Kidney (tissue), 14 donors: ENCODE measurements around the gene RGCC. TPM values are rescaled to one million over a fixed set of nuclear protein-coding genes. Genes with fewer than 3 reads are reported as not detected.

ENCODE experiments used
- DNase-seq, 5 donors: peaks; one replicate each; pipeline ENCODE4 v3.0.0-alpha.2; 2013 to 2020
- FAIRE-seq: peaks from 2 replicates; lab custom pipeline; 2012; peaks lifted over from hg19 to GRCh38; lab: Jason Lieb, UNC
- H3K27ac ChIP-seq, 2 donors: one replicate each; pipeline ENCODE4 v1.7.0; 2013; ENCODE audit warnings: low read depth in 2 of 2, low read length in 2 of 2, inconsistent platforms in 1 of 2
- H3K27me3 ChIP-seq: one replicate; pipeline ENCODE4 v1.7.1; 2013; ENCODE audit warnings: low read length, inconsistent platforms; ENCODE audit not compliant: control insufficient read depth, insufficient read depth
- H3K36me3 ChIP-seq, 3 donors: one replicate each; pipeline versions ENCODE4 v1.7.0 to v1.7.1; 2013; ENCODE audit warnings: low read length in 3 of 3, control low read depth in 1 of 3, inconsistent platforms in 1 of 3; ENCODE audit not compliant: insufficient read depth in 3 of 3, control insufficient read depth in 2 of 3
- H3K4me1 ChIP-seq, 3 donors: one replicate each; pipeline versions ENCODE4 v1.7.0 to v1.7.1; 2013; ENCODE audit warnings: low read length in 3 of 3, inconsistent platforms in 1 of 3, low read depth in 1 of 3; ENCODE audit not compliant: control insufficient read depth in 2 of 3, insufficient read depth in 2 of 3
- H3K4me3 ChIP-seq, 3 donors: one replicate each; pipeline versions ENCODE4 v1.7.0 to v1.8.1; 2013; ENCODE audit warnings: low read length in 3 of 3, control low read depth in 1 of 3, inconsistent platforms in 1 of 3
- H3K9ac ChIP-seq, 3 donors: one replicate each; pipeline versions ENCODE4 v1.7.0 to v1.7.1; 2013; ENCODE audit warnings: low read length in 3 of 3, control low read depth in 1 of 3, inconsistent platforms in 1 of 3
- H3K9me3 ChIP-seq, 3 donors: one replicate each; pipeline versions ENCODE4 v1.7.0 to v1.7.1; 2013; ENCODE audit warnings: low read length in 3 of 3, control low read depth in 1 of 3, inconsistent platforms in 1 of 3; ENCODE audit not compliant: control insufficient read depth in 2 of 3, insufficient read depth in 1 of 3
- intact Hi-C: fragments of 100-400 bp; cut with DNase I; formaldehyde crosslinking; loops from one replicate; pipeline ENCODE4 v1.11.1; 2022
- polyA plus RNA-seq: library from polyadenylated mRNA; stranded (reverse); fragments of 350-450 nt; fragmentation: Illumina TruSeq; extraction: RNeasy Lipid Tissue Mini Kit (QIAGEN cat#74804); gene quantifications from one replicate; pipeline ENCODE4 v1.2.3, GENCODE V29; 2014; ENCODE audit warnings: low read depth, low replicate concordance; ENCODE audit not compliant: insufficient read depth
- total RNA-seq: library from RNA; stranded (reverse); fragmentation: NEBNext Ultra II Directional; extraction: Animal tissue kit (Norgen Biotek cat#: 25700); gene quantifications from one replicate; pipeline ENCODE4 v1.2.1, GENCODE V29; 2021
- TF ChIP-seq, protein P1 (sequence below): IDR thresholded peaks from 3 replicates; pipeline ENCODE4 v1.5.1; 2012; ENCODE audit warnings: mild to moderate bottlenecking, moderate library complexity, borderline replicate concordance; ENCODE audit not compliant: insufficient read depth; ENCODE audit errors: extremely low read depth
- donor health status: control.
- donor health status: control.
- donor health status: control.
- donor health status: control.
- donor health status: control.
- donor health status: DM: yes; HTN: yes; CAD: no.
- donor health status: Normal renal cell carcinoma (clear cell type).

Gene RGCC
- total and polyA plus RNA-seq, 2 donors from 2014 or later = 12.9 to 40.9 TPM

DNA sequence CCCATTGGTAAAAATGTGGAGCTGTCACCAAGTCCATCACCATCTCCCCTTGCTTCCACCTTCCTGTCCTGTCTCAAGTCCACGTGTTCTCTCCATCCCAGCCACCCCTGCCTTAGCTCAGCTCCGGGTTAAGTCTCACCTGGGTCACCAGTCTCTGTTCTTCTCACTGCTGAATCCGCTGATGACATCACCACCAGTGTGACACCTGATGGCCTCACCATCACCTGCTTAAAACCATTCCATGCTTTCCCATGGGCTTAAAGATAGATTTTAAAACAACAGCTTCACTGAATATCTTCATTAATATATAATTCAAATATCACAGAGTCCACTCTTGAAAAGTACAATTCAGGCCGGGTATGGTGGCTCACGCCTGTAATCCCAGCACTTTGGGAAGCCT is 42.1 kb downstream of the RGCC start:
- Histone ChIP-seq H3K36me3 (no peaks in the 10 kb centered on the region), H3K4me3 (no peak overlapping the region), H3K9ac (no peak overlapping the region), H3K27me3 (no peaks in the 10 kb centered on the region), H3K4me1 (peaks cover 0 to 3% (median 0%) of the 10 kb centered on the region in 3 donors), H3K9me3 (no peaks in the 10 kb centered on the region), H3K27ac (no peak overlapping the region)
- intact Hi-C loops = no loop called here
- TF ChIP-seq, protein P1, sequence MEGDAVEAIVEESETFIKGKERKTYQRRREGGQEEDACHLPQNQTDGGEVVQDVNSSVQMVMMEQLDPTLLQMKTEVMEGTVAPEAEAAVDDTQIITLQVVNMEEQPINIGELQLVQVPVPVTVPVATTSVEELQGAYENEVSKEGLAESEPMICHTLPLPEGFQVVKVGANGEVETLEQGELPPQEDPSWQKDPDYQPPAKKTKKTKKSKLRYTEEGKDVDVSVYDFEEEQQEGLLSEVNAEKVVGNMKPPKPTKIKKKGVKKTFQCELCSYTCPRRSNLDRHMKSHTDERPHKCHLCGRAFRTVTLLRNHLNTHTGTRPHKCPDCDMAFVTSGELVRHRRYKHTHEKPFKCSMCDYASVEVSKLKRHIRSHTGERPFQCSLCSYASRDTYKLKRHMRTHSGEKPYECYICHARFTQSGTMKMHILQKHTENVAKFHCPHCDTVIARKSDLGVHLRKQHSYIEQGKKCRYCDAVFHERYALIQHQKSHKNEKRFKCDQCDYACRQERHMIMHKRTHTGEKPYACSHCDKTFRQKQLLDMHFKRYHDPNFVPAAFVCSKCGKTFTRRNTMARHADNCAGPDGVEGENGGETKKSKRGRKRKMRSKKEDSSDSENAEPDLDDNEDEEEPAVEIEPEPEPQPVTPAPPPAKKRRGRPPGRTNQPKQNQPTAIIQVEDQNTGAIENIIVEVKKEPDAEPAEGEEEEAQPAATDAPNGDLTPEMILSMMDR = no peak
- FAIRE-seq = no peak
- DNase-seq = no peak

DNA sequence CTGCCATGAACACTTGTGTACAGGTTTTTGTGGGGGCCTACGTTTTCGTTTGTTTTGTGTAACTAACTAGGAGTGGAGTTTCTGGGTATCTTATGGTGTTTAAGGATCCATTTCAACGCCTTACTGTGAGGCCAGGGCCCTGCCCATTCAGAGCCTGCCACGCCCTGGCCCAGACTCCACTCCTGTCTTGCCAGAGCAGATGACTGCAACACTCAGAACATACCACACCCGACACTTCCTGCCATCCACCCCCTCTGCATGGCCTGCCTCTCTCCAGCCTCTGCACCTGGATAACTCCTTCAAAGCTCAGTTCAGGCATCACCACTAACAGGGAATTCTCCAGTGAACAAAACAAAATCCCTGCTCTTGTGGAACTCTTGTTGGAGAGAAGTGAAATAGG is 43.2 kb downstream of the RGCC start:
- TF ChIP-seq, protein P1 = no peak
- no peak overlapping the region for H3K4me3 ChIP-seq
- DNase-seq = no peak
- H3K36me3 ChIP-seq = no peaks in the 10 kb centered on the region
- H3K27ac ChIP-seq = no peak overlapping the region
- H3K9me3 ChIP-seq = no peaks in the 10 kb centered on the region
- intact Hi-C loops = no loop called here
- H3K4me1 ChIP-seq = peaks cover 0 to 3% (median 0%) of the 10 kb centered on the region in 3 donors
- FAIRE-seq = no peak
- no peak overlapping the region for H3K9ac ChIP-seq
- no peaks in the 10 kb centered on the region for H3K27me3 ChIP-seq

DNA sequence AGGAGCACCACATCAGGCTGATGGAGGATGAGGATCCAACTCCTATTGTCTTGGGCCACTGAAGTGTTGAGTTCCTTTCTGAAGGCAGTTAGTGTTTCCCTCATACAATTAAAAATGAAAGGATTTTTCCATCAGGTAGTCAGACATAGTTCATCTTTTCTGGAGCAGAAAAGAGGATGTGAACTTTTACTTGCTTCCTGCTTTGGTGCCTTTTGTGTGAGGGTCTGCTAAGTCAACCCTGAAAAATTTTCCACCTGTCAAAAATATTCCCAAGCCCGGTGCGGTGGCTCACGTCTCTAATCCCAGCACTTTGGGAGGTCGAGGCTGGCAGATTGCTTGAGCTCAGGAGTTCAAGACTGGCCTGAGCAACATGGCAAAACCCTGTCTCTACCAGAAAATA is 43.9 kb downstream of the RGCC start:
- H3K9ac ChIP-seq = no peak overlapping the region
- H3K27me3 ChIP-seq = no peaks in the 10 kb centered on the region
- TF ChIP-seq, protein P1 = no peak
- H3K36me3 ChIP-seq = no peaks in the 10 kb centered on the region
- intact Hi-C loops = no loop called here
- no peak overlapping the region for H3K27ac ChIP-seq
- H3K4me1 ChIP-seq = peaks cover 0 to 3% (median 0%) of the 10 kb centered on the region in 3 donors
- no peak for FAIRE-seq
- H3K4me3 ChIP-seq = no peak overlapping the region
- H3K9me3 ChIP-seq = no peaks in the 10 kb centered on the region
- no peak for DNase-seq

DNA sequence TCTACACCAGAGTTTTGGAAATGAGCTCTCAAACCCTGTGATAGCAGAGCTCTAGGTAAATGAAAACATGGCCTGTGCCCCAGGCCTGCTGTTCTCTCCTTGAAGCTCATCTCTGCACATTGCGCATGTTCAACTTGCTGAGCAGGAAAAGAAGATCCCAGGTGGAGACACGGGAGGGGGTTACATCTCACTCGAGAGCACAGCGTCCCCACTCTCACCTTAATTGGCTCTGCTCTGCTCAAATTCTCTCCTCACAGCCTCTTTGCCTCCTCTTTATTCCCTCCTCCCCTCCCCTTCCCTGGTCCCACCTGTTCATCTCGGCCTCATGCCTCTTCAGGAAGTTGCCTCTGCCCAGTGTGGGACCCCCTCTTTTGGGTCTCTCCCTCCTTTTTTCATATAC is 44.7 kb downstream of the RGCC start:
- no peak overlapping the region for H3K4me3 ChIP-seq
- FAIRE-seq (no peak), DNase-seq (no peak)
- H3K27me3 ChIP-seq = no peaks in the 10 kb centered on the region
- intact Hi-C loops = no loop called here
- no peaks in the 10 kb centered on the region for H3K36me3 ChIP-seq
- H3K9ac ChIP-seq = no peak overlapping the region
- H3K4me1 ChIP-seq = no peaks in the 10 kb centered on the region
- H3K27ac ChIP-seq = no peak overlapping the region
- H3K9me3 ChIP-seq = no peaks in the 10 kb centered on the region
- TF ChIP-seq, protein P1 = no peak
